HCT116 (cell line): ENCODE data around the gene PTPRS. TPM values are rescaled to one million over a fixed set of nuclear protein-coding genes. Genes with fewer than 3 reads are reported as not detected.

Experiments
- ATAC-seq: fragments of 200-7000 bp; cut with Tn5 transposase; 2 replicates; pipeline ENCODE4 v1.9.1; 2020; ENCODE audit warnings: mild to moderate bottlenecking, moderate library complexity
- BruUV-seq: library from RNA; stranded (reverse); fragments of 400-500 nt; replicated peaks from 2 replicates; lab custom pipeline; 2021; lab: Mats Ljungman, UMichigan
- CTCF ChIA-PET: fragments of 300-600 bp; sonication (Branson Sonifier 250); formaldehyde crosslinking; loops from one replicate; lab custom pipeline; 2021; ENCODE audit warnings: antibody characterized with exemption; lab: Charles Lee
- POLR2A ChIA-PET: fragments of 300-600, 350-600 bp; sonication (Branson Sonifier 250); formaldehyde crosslinking; loops from one replicate; lab custom pipeline; 2021; ENCODE audit warnings: antibody characterized with exemption; lab: Charles Lee
- RAD21 ChIA-PET, 2 experiments: fragments of 300-600 bp; sonication (Branson Sonifier 250); formaldehyde crosslinking; loops; one replicate each; lab custom pipeline; 2023; ENCODE audit warnings: low total read pairs in 2 of 2; ENCODE audit not compliant: uncharacterized antibody in 2 of 2, unreplicated experiment in 2 of 2, low non-redundant PET in 1 of 2; lab: Charles Lee
- DNase-seq: peaks from one replicate; pipeline ENCODE4 v3.0.0-alpha.2; 2010; ENCODE audit warnings: low read depth, low spot score
- H2AFZ ChIP-seq: fragments of 200-600 bp; shearing (Covaris generic), sonication (generic); 2 replicates; pipeline ENCODE4 v1.6.1; 2017; ENCODE audit warnings: low read depth, mixed run types, mixed read lengths, antibody characterized with exemption, low read length; ENCODE audit not compliant: poor library complexity, severe bottlenecking
- H3K27ac ChIP-seq: 2 replicates; pipeline ENCODE4 v1.5.1; 2012; ENCODE audit warnings: low read depth, low read length
- H3K27me3 ChIP-seq: fragments of 200-600 bp; sonication (generic); 2 replicates; pipeline ENCODE4 v1.6.1; 2016; ENCODE audit warnings: mixed run types, low read length, mixed read lengths; ENCODE audit not compliant: insufficient read depth
- H3K36me3 ChIP-seq, 2 experiments: fragments of 200-500 bp in 1 of 2; fragments of 200-600 bp in 1 of 2; sonication (Bioruptor generic) in 1 of 2; sonication (generic) in 1 of 2; 2 replicates each; pipeline versions ENCODE4 v1.5.1 to v1.6.1; 2014 to 2016; ENCODE audit warnings: low read length in 2 of 2, inconsistent platforms in 1 of 2, mixed read lengths in 1 of 2, mixed run types in 1 of 2; ENCODE audit not compliant: insufficient read depth in 2 of 2, control insufficient read depth in 1 of 2
- H3K4me1 ChIP-seq, 2 experiments: fragments of 200-600 bp in 1 of 2; sonication (generic) in 1 of 2; 2 replicates each; pipeline versions ENCODE4 v1.5.1 to v1.6.1; 2012 to 2017; ENCODE audit warnings: low read length in 2 of 2, inconsistent platforms in 1 of 2, mild to moderate bottlenecking in 1 of 2, mixed read lengths in 1 of 2, mixed run types in 1 of 2, moderate library complexity in 1 of 2; ENCODE audit not compliant: insufficient read depth in 2 of 2, control insufficient read depth in 1 of 2
- H3K4me2 ChIP-seq: fragments of 200-600 bp; sonication (generic); 2 replicates; pipeline ENCODE4 v1.6.1; 2017; ENCODE audit warnings: mixed run types, low read length, mixed read lengths
- H3K4me3 ChIP-seq, 2 experiments: fragments of 200-600 bp in 1 of 2; sonication (generic) in 1 of 2; replicated peaks in 1 of 2; 2 replicates each; pipeline ENCODE4 v1.5.1; 2011 to 2016; ENCODE audit warnings: low read length in 2 of 2, control low read depth in 1 of 2, low read depth in 1 of 2, mild to moderate bottlenecking in 1 of 2, mixed read lengths in 1 of 2, mixed run types in 1 of 2
- H3K79me2 ChIP-seq: fragments of 200-600 bp; sonication (generic); 2 replicates; pipeline ENCODE4 v1.6.1; 2017; ENCODE audit warnings: mild to moderate bottlenecking, mixed run types, low read length, moderate library complexity, mixed read lengths; ENCODE audit not compliant: insufficient read depth
- H3K9ac ChIP-seq: fragments of 200-600 bp; sonication (generic); 2 replicates; pipeline ENCODE4 v1.6.1; 2016; ENCODE audit warnings: low read length, mixed read lengths
- H3K9me2 ChIP-seq: fragments of 200-600 bp; sonication (generic), shearing (Covaris generic); 2 replicates; pipeline ENCODE4 v1.6.1; 2017; ENCODE audit warnings: mixed run types, mild to moderate bottlenecking, moderate library complexity; ENCODE audit not compliant: insufficient read depth
- H3K9me3 ChIP-seq, 2 experiments: fragments of 200-500 bp in 1 of 2; fragments of 200-600 bp in 1 of 2; sonication (Bioruptor generic) in 1 of 2; sonication (generic) in 1 of 2; 2 replicates each; pipeline ENCODE4 v1.6.1; 2014 to 2017; ENCODE audit warnings: low read length in 2 of 2, mixed read lengths in 2 of 2, inconsistent platforms in 1 of 2, low read depth in 1 of 2, mild to moderate bottlenecking in 1 of 2, mixed run types in 1 of 2, moderate library complexity in 1 of 2; ENCODE audit not compliant: control insufficient read depth in 1 of 2, insufficient read depth in 1 of 2
- H4K20me1 ChIP-seq: fragments of 200-600 bp; sonication (generic), shearing (Covaris generic); 2 replicates; pipeline ENCODE4 v1.6.1; 2017; ENCODE audit warnings: mixed run types, mild to moderate bottlenecking, moderate library complexity; ENCODE audit not compliant: insufficient read depth
- ATF3 ChIP-seq: IDR thresholded peaks from 2 replicates; pipeline ENCODE4 v1.6.1; 2012
- CBX3 ChIP-seq: IDR thresholded peaks from 2 replicates; pipeline ENCODE4 v1.6.1; 2012; ENCODE audit warnings: low read depth
- EGR1 ChIP-seq: IDR thresholded peaks from 2 replicates; pipeline ENCODE4 v1.6.1; 2012; ENCODE audit warnings: low read depth
- EZH2phosphoT487 ChIP-seq: fragments of 200-600 bp; IDR thresholded peaks from 2 replicates; pipeline ENCODE4 v1.6.1; 2018; ENCODE audit warnings: antibody characterized with exemption, borderline replicate concordance
- POLR2A ChIP-seq: IDR thresholded peaks from 2 replicates; pipeline ENCODE4 v1.7.0; 2011; ENCODE audit warnings: borderline replicate concordance; ENCODE audit not compliant: insufficient read depth, insufficient read length; ENCODE audit errors: extremely low read depth
- POLR2AphosphoS5 ChIP-seq: IDR thresholded peaks from 2 replicates; pipeline ENCODE4 v1.6.1; 2011; ENCODE audit warnings: mild to moderate bottlenecking, low read depth, low read length, moderate library complexity
- SIN3A ChIP-seq: IDR thresholded peaks from 2 replicates; pipeline ENCODE4 v1.6.1; 2012; ENCODE audit warnings: low read depth
- SP1 ChIP-seq: IDR thresholded peaks from 2 replicates; pipeline ENCODE4 v1.6.1; 2012; ENCODE audit warnings: low read depth
- SRF ChIP-seq: IDR thresholded peaks from 2 replicates; pipeline ENCODE4 v1.6.1; 2012; ENCODE audit warnings: low read depth
- ZBTB33 ChIP-seq: IDR thresholded peaks from 2 replicates; pipeline ENCODE4 v1.6.1; 2011; ENCODE audit warnings: mild to moderate bottlenecking, low read length, moderate library complexity; ENCODE audit not compliant: insufficient replicate concordance; ENCODE audit errors: extremely low read depth
- ZNF274 ChIP-seq: fragments of 200-500 bp; sonication (Bioruptor generic); IDR thresholded peaks from 2 replicates; pipeline ENCODE4 v1.6.1; 2014; ENCODE audit warnings: mild to moderate bottlenecking, low read depth, low read length, inconsistent platforms
- intact Hi-C: fragments of 100-400 bp; cut with micrococcal nuclease; formaldehyde crosslinking; loops from 2 replicates; pipeline ENCODE4 v1.10.0; 2022
- total RNA-seq: library from RNA; stranded (reverse); gene quantifications from one replicate; pipeline ENCODE4 v1.2.1, GENCODE V29; 2021; ENCODE audit not compliant: unreplicated experiment
- TF ChIP-seq, protein P1 (sequence below): IDR thresholded peaks from 2 replicates; pipeline ENCODE4 v1.6.1; 2012; ENCODE audit warnings: low read depth
- TF ChIP-seq, protein P2 (sequence below), 3 experiments: fragments of 200-600 bp in 1 of 3; sonication (generic) in 1 of 3; IDR thresholded peaks in 2 of 3; conservative IDR thresholded peaks in 1 of 3; 2 replicates each; pipeline ENCODE4 v1.5.1; 2012 to 2017; ENCODE audit warnings: low read depth in 2 of 3, low read length in 2 of 3, antibody characterized with exemption in 1 of 3, borderline replicate concordance in 1 of 3, control low read depth in 1 of 3, mild to moderate bottlenecking in 1 of 3, mixed read lengths in 1 of 3, mixed run types in 1 of 3, moderate library complexity in 1 of 3; ENCODE audit not compliant: insufficient read depth in 1 of 3

The PTPRS gene
- total RNA-seq, 1 experiment from 2014 or later: 123 TPM

GRCh38 chr19:5312058-5312457 lies 28.6 kb downstream of the PTPRS start:
- POLR2A ChIA-PET: no interaction called here

More at GRCh38 chr19:5312058-5312457, 28.6 kb downstream of the PTPRS start:
- ATAC-seq (no peak), DNase-seq (no peak)
- no peaks in the 10 kb centered on the region for H4K20me1 ChIP-seq
- TF ChIP-seq POLR2AphosphoS5 (no peak), EGR1 (no peak), EZH2phosphoT487 (no peak), ATF3 (no peak), POLR2A (no peak), SP1 (no peak), CBX3 (no peak), SIN3A (no peak), ZNF274 (no peak), SRF (no peak), ZBTB33 (no peak)
- TF ChIP-seq, protein P1, sequence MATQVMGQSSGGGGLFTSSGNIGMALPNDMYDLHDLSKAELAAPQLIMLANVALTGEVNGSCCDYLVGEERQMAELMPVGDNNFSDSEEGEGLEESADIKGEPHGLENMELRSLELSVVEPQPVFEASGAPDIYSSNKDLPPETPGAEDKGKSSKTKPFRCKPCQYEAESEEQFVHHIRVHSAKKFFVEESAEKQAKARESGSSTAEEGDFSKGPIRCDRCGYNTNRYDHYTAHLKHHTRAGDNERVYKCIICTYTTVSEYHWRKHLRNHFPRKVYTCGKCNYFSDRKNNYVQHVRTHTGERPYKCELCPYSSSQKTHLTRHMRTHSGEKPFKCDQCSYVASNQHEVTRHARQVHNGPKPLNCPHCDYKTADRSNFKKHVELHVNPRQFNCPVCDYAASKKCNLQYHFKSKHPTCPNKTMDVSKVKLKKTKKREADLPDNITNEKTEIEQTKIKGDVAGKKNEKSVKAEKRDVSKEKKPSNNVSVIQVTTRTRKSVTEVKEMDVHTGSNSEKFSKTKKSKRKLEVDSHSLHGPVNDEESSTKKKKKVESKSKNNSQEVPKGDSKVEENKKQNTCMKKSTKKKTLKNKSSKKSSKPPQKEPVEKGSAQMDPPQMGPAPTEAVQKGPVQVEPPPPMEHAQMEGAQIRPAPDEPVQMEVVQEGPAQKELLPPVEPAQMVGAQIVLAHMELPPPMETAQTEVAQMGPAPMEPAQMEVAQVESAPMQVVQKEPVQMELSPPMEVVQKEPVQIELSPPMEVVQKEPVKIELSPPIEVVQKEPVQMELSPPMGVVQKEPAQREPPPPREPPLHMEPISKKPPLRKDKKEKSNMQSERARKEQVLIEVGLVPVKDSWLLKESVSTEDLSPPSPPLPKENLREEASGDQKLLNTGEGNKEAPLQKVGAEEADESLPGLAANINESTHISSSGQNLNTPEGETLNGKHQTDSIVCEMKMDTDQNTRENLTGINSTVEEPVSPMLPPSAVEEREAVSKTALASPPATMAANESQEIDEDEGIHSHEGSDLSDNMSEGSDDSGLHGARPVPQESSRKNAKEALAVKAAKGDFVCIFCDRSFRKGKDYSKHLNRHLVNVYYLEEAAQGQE: no peak
- TF ChIP-seq, protein P2, sequence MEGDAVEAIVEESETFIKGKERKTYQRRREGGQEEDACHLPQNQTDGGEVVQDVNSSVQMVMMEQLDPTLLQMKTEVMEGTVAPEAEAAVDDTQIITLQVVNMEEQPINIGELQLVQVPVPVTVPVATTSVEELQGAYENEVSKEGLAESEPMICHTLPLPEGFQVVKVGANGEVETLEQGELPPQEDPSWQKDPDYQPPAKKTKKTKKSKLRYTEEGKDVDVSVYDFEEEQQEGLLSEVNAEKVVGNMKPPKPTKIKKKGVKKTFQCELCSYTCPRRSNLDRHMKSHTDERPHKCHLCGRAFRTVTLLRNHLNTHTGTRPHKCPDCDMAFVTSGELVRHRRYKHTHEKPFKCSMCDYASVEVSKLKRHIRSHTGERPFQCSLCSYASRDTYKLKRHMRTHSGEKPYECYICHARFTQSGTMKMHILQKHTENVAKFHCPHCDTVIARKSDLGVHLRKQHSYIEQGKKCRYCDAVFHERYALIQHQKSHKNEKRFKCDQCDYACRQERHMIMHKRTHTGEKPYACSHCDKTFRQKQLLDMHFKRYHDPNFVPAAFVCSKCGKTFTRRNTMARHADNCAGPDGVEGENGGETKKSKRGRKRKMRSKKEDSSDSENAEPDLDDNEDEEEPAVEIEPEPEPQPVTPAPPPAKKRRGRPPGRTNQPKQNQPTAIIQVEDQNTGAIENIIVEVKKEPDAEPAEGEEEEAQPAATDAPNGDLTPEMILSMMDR (IDR thresholded peaks at IDR 0.05 in 2 of 3, conservative IDR thresholded peaks at IDR 0.05 in 1 of 3; ENCODE audit: borderline replicate concordance in 1 of 3, insufficient read depth in 1 of 3, low read depth in 2 of 3, low read length in 2 of 3): no peak
- H3K36me3 ChIP-seq: no peaks in the 10 kb centered on the region
- no peaks in the 10 kb centered on the region for H3K9me3 ChIP-seq
- no peaks in the 10 kb centered on the region for H3K27me3 ChIP-seq
- ChIA-PET RAD21 (no interaction called here), CTCF (no interaction called here)
- no peak overlapping the region for H2AFZ ChIP-seq
- peaks cover 3 to 31% of the 10 kb centered on the region in 2 experiments; a peak in 3 of 4 replicates for H3K4me1 ChIP-seq
- no peak overlapping the region for H3K4me2 ChIP-seq
- H3K4me3 ChIP-seq: no peak overlapping the region
- intact Hi-C loops: no loop called here
- no peaks in the 10 kb centered on the region for H3K9me2 ChIP-seq
- H3K27ac ChIP-seq: no peak overlapping the region
- no peak overlapping the region for H3K9ac ChIP-seq
- BruUV-seq: no TSS peak
- no peaks in the 10 kb centered on the region for H3K79me2 ChIP-seq
